Stimulated activated CD4-positive, alpha-beta T cell treated with anti-CD3 and anti-CD28 coated beads, Interleukin-2, amount 100 ng/mL, for 24 hours (primary cell): ENCODE results near the gene RAI1.

Experiments
- DNase-seq, 2 donors: peaks; one replicate each; pipeline ENCODE4 v3.0.0-alpha.2; 2020

Gene RAI1

DNA sequence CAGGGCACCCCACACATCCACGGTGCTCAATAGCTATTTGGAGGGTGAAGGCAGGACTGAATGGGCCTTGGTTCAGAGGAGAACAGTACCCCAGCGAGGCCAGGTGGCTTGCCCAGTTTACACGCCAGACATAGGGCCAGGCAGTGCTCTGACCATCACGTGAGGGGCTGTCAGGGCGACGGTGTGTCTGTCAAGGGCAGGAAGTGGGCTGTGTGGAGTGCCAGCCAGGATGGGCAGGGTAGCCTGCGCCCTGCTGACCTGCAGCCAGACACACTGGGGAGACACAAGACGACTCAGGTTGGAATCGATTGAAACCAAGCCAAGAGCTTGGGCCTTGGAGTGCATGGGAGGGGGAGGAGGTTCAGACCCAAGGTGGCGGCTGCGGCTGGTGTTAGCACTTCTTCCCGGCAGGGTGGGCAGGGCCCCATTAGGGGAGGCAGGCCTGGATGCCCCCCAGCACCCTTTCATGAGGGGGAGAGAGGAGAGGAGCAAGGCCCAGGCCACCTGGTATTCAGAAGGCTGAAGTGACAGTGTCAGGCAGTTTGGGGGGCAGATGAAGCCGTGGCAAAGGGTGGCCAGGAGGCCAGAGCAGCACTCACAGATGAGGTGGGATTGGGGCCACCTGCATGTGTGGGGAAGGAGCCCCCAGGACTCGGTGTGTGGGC, 87.3 kb downstream of the RAI1 start:
- DNase-seq, result no peak

- no peak for DNase-seq
Measured at GRCh38 chr17:17769869-17770631, 88.8 kb downstream of the RAI1 start.

GRCh38 chr17:17770632-17771044, 89.4 kb downstream of the RAI1 start:
- no peak for DNase-seq

DNA sequence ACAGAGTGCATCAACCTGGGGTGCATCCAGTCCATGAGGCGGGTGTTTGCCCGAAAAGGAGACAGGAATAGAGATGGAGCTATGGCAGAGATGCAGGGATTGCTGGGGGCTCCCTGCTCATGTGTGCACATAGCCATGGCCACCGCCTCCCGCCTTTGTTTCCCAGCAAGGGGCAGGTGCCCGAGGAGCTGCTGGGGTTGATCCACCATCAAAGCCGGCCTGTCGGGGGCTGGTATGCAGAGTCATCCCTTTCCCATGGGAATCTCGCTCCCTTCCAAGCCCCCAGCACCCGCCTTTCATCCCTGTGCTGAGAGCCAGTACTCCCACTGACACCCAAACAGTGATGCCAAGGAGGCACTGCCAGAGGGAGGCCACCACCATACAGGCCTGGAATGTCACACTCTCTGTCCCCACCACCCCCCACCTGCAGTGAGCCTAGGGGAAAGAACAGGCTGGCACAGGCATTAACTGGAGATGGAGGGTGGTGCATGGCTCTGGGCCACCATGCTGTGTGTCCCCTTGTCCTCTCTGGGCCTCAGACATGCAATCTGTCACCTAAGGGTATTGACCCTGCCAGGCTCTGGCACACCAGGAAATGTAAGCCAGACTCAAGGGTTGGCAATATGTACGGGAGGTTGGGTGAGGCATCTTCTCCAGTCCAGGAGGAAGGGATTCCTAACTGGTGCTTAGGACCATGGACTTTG, 90.4 kb downstream of the RAI1 start:
- no peak for DNase-seq

DNA sequence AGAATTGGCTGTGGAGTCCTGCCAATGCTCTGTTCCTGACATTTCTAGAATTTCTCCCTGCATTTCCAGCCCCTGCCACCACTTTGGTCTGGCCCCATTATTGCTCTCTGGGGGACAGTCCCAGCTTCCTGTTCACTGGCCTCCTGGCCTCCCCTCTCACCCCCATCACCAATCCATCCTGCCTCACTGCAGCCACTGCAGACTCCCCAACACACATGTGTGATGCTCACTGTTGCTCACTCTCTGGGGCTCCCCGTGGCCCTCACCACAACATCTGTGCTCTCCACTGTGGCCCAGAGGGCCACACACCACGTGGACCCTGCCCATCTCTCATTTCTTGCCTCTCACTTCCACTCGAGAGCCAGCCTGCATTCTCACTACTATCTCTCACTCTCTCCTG, 91.0 kb downstream of the RAI1 start:
- no peak for DNase-seq

GRCh38 chr17:17774009-17774881, 93.0 kb downstream of the RAI1 start:
- no peak for DNase-seq

GRCh38 chr17:17776889-17777288, 95.6 kb downstream of the RAI1 start:
- DNase-seq, result no peak

DNA sequence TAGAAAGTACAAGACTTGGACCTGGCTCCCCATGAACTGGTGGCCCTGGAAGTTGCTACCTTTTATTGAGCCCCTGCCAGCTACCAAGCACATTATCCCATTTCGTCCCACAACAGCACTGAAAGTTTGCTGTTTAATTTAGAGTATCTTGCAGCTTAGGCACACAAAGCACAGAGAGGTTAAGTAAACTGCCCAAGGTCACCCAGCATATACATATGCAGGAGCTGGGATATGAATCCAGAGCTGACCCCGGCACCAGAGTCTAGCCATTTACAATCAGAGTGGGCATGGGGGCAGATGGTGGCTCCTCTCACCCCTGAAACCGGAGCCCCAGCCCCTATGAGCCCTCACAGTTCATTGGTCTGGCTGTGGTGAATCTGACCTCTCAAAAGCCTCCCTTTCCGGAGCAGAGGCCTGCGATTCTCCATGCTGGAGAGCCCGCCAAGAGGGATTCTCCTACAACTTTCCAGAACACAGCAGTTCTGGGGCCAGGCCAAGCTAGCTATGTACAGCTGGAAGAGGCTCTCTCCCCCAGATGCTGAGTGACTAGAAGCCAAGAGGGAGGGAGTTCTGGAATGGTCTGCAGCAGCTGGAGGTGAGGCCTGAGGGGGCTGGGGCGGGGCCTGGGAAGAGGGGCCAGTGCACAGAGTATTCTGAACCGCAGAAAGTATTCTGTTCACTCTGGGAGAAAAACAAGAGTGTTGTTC, 97.2 kb downstream of the RAI1 start:
- DNase-seq, result no peak

- DNase-seq, result no peak
Measured at GRCh38 chr17:17779015-17779611, 97.9 kb downstream of the RAI1 start.

DNA sequence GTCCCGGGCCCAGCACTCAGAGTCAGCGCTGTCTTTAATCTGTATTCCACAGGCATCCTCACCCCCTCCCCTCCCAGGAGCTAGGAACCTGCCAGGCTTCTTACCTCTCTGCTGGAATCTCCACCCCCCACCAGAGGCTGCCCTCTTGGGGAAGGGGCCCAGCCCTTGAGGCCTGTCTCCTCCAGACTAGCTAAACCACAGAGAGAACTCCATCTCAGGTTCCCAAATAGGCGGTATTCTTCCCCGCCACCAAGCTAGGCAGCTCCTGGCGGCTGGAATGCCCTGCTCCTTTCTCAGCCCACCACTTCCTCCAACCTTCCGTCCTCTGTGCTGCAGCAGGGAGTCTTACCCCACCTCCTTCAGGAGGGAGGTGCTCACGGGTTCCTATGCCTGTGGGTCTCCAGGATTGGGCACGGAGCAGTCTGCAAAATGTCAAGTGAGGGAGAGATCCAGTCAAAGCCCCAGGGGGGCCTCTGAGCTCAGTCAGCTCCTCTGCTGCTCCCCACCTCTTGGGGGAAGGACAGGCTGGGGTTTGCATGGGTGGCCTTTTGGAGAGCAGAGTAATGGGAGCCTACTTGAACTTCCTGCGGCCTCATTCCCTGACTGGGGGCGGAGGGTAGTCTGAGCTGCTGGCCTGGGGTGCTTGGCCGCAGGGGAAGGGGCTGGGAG, 99.8 kb downstream of the RAI1 start:
- no peak for DNase-seq

DNA sequence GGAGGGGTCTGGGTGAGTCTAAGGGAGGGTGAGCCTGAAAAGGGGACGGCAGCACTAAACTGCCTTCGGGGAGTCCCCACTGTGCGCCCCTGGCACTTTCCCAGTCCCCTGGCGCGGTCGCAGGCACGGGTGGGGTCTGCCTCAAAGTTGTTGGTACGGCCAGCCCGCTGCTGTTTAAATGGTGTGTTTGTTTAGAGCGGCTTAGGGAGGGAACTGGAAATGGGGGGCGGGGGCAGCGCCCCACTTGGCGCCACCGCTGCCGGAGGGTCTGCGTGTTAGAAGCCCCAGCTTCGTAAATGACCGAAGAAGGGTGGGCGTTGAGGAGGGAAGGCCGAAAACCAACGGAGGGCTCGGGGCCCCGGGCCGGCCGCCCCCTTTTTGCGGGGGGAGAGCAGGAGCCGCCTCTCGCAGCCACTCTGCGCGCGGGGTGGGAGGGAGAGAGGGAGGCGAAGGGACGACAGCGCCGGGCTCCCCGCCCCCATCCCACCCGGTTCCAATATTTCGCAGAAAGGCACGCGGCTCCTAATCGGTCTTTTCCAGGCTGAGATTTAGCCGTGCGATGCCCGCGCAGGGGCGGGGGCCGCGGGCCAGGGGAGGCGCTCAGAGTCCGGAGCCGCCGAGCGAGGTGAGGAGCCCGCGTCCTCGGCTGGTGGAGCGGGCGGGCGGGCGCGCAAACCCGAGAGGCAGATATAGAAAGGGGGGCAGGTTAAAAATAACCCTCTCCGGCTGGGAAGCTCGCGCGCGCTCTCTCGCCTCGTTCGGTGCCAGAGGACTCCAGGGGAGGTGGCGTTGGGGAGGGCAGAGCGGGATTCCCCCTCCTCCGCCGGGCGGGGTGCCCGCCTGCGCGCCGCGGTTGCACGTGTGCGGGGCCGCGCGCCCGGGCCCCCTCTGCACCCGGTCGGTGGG, 100.6 kb downstream of the RAI1 start:
- DNase-seq, result peak; percentile 28 to 41

GRCh38 chr17:17782523-17783115, 101.4 kb downstream of the RAI1 start:
- peak in 1 of 2 donors; percentile 20 for DNase-seq

DNA sequence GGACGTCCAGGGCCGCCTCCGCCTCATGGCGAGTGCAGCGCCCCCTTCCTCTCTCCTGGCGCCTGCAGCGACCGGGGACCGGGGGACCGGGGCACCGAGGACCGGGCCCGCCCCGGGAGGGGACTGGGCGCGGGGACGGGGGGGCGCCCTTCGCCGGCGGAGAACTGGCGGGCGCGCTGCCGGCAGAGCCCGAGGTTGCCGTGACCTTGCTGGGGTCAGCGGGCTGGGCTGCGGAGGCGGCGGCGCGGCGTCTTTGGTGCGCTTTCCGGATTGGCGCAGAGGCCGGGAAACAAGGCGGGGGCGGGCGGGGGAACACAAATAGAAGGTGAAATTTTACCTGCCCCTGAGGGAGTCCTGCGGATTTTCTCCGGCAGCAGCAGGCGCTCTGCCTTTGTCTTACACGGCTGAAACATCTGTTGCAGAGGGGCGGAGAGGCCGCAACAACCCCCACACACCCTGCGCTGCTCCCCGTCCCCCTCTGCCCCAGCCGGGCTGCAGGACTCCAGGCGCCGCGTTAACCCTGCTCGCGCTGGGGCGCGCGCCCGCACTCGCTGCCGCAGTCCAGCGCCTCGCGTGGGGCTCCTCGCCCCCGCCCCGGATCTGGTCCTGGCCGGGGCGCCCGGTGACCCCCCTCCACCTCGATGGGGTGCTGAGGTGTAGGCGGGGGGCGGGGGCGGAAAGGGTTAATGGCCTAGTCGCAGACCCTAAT, 102.0 kb downstream of the RAI1 start:
- peak; percentile 48 to 69 for DNase-seq

DNA sequence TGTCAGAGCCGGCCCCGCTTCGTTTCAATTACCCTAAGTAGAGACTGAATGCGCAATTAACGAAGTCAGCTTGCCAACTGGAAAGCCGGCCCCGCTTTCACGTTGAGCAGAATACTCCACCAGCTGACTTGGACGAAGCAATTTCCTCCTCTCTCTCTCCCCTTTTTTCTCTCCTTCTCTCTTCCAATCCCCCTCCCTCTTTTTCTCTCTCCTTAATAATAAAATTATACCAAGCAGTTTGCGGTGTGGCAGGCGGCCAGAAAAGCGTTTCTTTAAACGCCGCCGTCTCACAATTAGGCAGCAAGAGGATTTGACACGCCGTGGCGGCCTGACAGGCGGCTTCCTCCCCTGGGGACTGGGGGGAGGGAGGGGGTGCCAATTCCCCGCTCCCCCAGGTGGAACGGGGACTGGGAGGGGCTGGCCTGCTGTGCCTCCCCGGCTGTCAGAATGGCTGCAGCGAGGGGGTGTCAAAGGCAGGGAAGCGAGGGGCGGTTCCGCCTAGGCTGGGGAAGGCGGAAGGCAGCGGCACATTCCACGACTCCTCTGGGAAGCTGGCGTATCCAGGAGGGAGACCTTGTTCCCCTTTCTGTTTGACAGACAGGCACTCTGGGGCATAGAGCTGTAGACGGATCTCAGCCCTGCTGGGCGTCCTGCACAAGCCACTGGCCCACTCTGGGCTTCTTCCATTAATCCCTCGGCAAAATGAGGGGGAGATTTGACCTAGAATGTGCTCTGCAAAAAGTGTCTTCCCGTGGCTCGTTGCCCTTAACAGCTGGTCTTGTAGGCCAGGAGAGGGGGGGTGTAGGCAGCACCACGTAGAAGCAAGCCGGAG, 102.8 kb downstream of the RAI1 start:
- DNase-seq, result peak in 1 of 2 donors; percentile 27

DNA sequence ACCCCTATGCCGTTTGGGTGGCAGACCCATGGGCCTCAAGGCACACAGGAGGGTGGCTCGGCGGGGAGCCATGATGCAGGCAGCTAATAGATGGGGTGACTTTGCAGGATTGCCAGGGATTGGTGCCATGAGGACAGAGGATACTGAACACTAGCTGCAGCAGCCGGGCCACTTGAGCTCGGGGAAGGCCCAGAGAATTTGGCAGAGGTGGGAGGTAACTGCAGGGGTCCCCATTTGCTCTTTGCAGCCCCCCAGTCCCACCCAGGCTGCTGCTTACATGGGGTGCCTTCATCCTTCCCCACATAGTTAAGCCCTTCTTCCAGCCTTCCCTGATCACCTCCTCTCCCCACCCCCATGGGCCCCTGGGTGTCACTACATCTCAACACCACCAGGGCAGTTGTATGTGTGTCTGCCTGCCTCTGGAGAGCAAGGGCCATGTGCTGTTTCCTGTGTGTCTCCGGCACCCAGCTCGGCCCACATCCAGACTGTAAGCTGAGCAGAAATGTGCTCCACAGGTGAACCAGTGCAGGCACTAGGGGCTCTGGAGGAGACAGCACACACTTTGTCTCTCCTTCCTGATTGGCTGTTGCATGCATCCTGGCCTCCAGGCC, 103.5 kb downstream of the RAI1 start:
- peak in 1 of 2 donors; percentile 17 for DNase-seq

- DNase-seq, result no peak
Measured at GRCh38 chr17:17785407-17785806, 104.1 kb downstream of the RAI1 start.

- DNase-seq, result no peak
Measured at GRCh38 chr17:17786998-17787397, 105.7 kb downstream of the RAI1 start.

DNA sequence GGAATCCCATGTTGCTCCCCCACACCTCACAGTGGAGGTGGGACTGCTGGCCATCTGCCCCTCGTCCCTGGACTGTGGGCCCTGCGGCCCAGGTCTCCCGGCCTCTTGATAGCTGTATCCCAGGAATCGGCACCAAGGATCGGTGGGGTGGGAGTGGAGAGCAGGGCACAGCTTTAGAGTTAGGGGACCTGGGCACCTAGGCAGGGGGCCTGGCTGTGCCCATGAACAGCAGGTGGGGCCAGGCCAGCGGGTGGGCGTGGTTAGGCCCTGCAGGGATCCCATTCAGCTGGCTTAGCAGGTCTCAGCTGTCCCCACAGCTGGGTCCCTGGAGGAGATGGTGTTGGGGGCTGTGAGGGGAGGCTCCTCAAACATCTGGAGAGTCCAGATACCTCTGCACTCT, 106.3 kb downstream of the RAI1 start:
- no peak for DNase-seq
